ENCODE measurements around the gene IFIH1.

- TF ChIP-seq JUN (IDR thresholded peaks at IDR 0.05; ENCODE audit: low read depth, low read length) (no peak), ATF3 (IDR thresholded peaks at IDR 0.05; ENCODE audit: insufficient read depth, low read depth, low read length) (no peak), USF2 (IDR thresholded peaks at IDR 0.05; ENCODE audit: low read length) (no peak), MAX (IDR thresholded peaks at IDR 0.05) (no peak), RNF2 (IDR thresholded peaks at IDR 0.05; ENCODE audit: borderline replicate concordance, low read depth, low read length, missing control alignments, poor library complexity, severe bottlenecking) (no peak)
These were observed 6.5 kb upstream of the IFIH1 start for GRCh38 chr2:162324953-162325352.

All from H1 (cell line).